ENCODE measurements around the gene IL15RA. TPM values are rescaled to one million over a fixed set of nuclear protein-coding genes. Genes with fewer than 3 reads are reported as not detected.

IL15RA gene
- total and polyA plus RNA-seq, 2 of the 8 experiments (the other 6 are each of a cell fraction or from before 2014, with no cell fraction given), result 1.3 to 1.4 TPM

GRCh38 chr10:5902511-5903274 is 74.7 kb downstream of the IL15RA start (continued):
- no peak for TF ChIP-seq MAX (IDR thresholded peaks at IDR 0.05)
- no peak for TF ChIP-seq SIRT6 (IDR thresholded peaks at IDR 0.05; ENCODE audit: low read length)
- TF ChIP-seq JUN (IDR thresholded peaks at IDR 0.05; ENCODE audit: low read depth, low read length), result no peak
- TF ChIP-seq PHF8 (conservative IDR thresholded peaks at IDR 0.05; ENCODE audit: low read depth, low read length), result no peak
- no peak for TF ChIP-seq ASH2L (IDR thresholded peaks at IDR 0.05; ENCODE audit: low read length)

Small RNA genes lying within 50 kb of the gene (small RNA-seq; reads per million reads assigned to genes)
- gene RF00397 (ENCODE audit: insufficient read depth), result not detected

Other genes with a start within 250 kb of the IL15RA start
- gene GDI2, start 164.1 kb downstream of the IL15RA start, total RNA-seq (2021; fragmentation: NEBNext Ultra II Directional; extraction: Animal tissue kit (Norgen Biotek cat#: 25700)), result 368 and 385 TPM in 2 replicates
- 168 and 169 TPM in 2 replicates for gene GDI2, start 164.1 kb downstream of the IL15RA start, polyA plus RNA-seq (2011; rRNA removed)
- gene ANKRD16, start 87.7 kb downstream of the IL15RA start, total RNA-seq (2021; fragmentation: NEBNext Ultra II Directional; extraction: Animal tissue kit (Norgen Biotek cat#: 25700)), result 7.7 and 8.2 TPM in 2 replicates
- 12.7 and 14.2 TPM in 2 replicates for gene ANKRD16, start 87.7 kb downstream of the IL15RA start, polyA plus RNA-seq (2011; rRNA removed)
- 49.0 and 51.8 TPM in 2 replicates for gene FBH1, start 87.3 kb downstream of the IL15RA start, total RNA-seq (2021; fragmentation: NEBNext Ultra II Directional; extraction: Animal tissue kit (Norgen Biotek cat#: 25700))
- gene FBH1, start 87.3 kb downstream of the IL15RA start, polyA plus RNA-seq (2011; rRNA removed), result 31.1 and 42.2 TPM in 2 replicates
- gene IL2RA, start 84.8 kb upstream of the IL15RA start, total RNA-seq (2021; fragmentation: NEBNext Ultra II Directional; extraction: Animal tissue kit (Norgen Biotek cat#: 25700)), result not detected in 2 replicates
- gene IL2RA, start 84.8 kb upstream of the IL15RA start, polyA plus RNA-seq (2011; rRNA removed), result not detected in 2 replicates
- 120 and 128 TPM in 2 replicates for gene RBM17, start 111.5 kb upstream of the IL15RA start, total RNA-seq (2021; fragmentation: NEBNext Ultra II Directional; extraction: Animal tissue kit (Norgen Biotek cat#: 25700))
- gene RBM17, start 111.5 kb upstream of the IL15RA start, polyA plus RNA-seq (2011; rRNA removed), result 15.7 and 22.9 TPM in 2 replicates
- gene PFKFB3, start 225.4 kb upstream of the IL15RA start, total RNA-seq (2021; fragmentation: NEBNext Ultra II Directional; extraction: Animal tissue kit (Norgen Biotek cat#: 25700)), result 27.3 and 32.0 TPM in 2 replicates
- 15.6 and 27.5 TPM in 2 replicates for gene PFKFB3, start 225.4 kb upstream of the IL15RA start, polyA plus RNA-seq (2011; rRNA removed)